ENCODE data around the gene ZKSCAN8.

The ZKSCAN8 gene

GRCh38 chr6:28145231-28145630 lies 3.5 kb downstream of the ZKSCAN8 start:
- H3K27me3 Mint-ChIP-seq (ENCODE audit: low read depth, poor library complexity), result peaks cover 9% of the 10 kb centered on the region
- no peak overlapping the region for H3K4me3 Mint-ChIP-seq
- H3K9me3 Mint-ChIP-seq, result peaks cover 4% of the 10 kb centered on the region
- H3K27ac Mint-ChIP-seq, result no peak overlapping the region
- peaks cover 23% of the 10 kb centered on the region for H3K4me1 Mint-ChIP-seq
- TF ChIP-seq, protein P1, sequence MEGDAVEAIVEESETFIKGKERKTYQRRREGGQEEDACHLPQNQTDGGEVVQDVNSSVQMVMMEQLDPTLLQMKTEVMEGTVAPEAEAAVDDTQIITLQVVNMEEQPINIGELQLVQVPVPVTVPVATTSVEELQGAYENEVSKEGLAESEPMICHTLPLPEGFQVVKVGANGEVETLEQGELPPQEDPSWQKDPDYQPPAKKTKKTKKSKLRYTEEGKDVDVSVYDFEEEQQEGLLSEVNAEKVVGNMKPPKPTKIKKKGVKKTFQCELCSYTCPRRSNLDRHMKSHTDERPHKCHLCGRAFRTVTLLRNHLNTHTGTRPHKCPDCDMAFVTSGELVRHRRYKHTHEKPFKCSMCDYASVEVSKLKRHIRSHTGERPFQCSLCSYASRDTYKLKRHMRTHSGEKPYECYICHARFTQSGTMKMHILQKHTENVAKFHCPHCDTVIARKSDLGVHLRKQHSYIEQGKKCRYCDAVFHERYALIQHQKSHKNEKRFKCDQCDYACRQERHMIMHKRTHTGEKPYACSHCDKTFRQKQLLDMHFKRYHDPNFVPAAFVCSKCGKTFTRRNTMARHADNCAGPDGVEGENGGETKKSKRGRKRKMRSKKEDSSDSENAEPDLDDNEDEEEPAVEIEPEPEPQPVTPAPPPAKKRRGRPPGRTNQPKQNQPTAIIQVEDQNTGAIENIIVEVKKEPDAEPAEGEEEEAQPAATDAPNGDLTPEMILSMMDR (IDR thresholded peaks at IDR 0.05), result no peak
- peaks cover 66% of the 10 kb centered on the region for H3K36me3 Mint-ChIP-seq (ENCODE audit: low read depth)
- no peak for DNase-seq

GRCh38 chr6:28152531-28152930 lies 10.8 kb downstream of the ZKSCAN8 start:
- no peak for DNase-seq
- TF ChIP-seq, protein P1 (IDR thresholded peaks at IDR 0.05), result no peak
- peaks cover 37% of the 10 kb centered on the region for H3K9me3 Mint-ChIP-seq
- H3K4me3 Mint-ChIP-seq, result no peak overlapping the region
- no peaks in the 10 kb centered on the region for H3K4me1 Mint-ChIP-seq
- H3K27ac Mint-ChIP-seq, result no peak overlapping the region
- H3K36me3 Mint-ChIP-seq (ENCODE audit: low read depth), result peaks cover 99% of the 10 kb centered on the region
- H3K27me3 Mint-ChIP-seq (ENCODE audit: low read depth, poor library complexity), result peaks cover 4% of the 10 kb centered on the region

- TF ChIP-seq, protein P1 (IDR thresholded peaks at IDR 0.05), result no peak
- Mint-ChIP-seq H3K36me3 (ENCODE audit: low read depth) (peaks cover 99% of the 10 kb centered on the region), H3K27me3 (ENCODE audit: low read depth, poor library complexity) (peaks cover 4% of the 10 kb centered on the region), H3K9me3 (peaks cover 37% of the 10 kb centered on the region), H3K27ac (no peak overlapping the region), H3K4me3 (no peak overlapping the region), H3K4me1 (no peaks in the 10 kb centered on the region)
- DNase-seq, result no peak
Measured at GRCh38 chr6:28153546-28153945, 11.9 kb downstream of the ZKSCAN8 start.

DNA sequence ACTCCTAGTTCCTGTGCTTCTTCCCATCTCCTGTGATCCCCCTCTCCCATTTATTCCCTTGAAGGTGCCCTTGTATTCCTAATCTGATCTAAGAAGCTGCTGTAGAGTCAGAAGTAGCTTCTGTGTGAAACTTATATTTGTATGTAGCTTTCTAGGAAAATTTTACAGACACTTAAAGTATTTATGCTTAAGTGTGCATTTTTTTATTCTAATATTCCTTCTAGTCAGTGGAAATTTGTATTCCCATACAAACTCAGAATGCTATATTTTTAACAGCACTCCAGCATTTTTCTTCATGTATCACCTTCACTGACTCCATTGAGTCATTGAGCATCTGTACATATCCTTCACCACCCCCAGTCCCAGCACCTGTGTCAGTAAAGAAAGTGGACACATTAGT lies 12.7 kb downstream of the ZKSCAN8 start:
- H3K9me3 Mint-ChIP-seq, result peaks cover 37% of the 10 kb centered on the region
- no peak overlapping the region for H3K4me3 Mint-ChIP-seq
- DNase-seq, result no peak
- H3K4me1 Mint-ChIP-seq, result no peaks in the 10 kb centered on the region
- TF ChIP-seq, protein P1 (IDR thresholded peaks at IDR 0.05), result no peak
- H3K36me3 Mint-ChIP-seq (ENCODE audit: low read depth), result peaks cover 99% of the 10 kb centered on the region
- H3K27me3 Mint-ChIP-seq (ENCODE audit: low read depth, poor library complexity), result peaks cover 4% of the 10 kb centered on the region
- H3K27ac Mint-ChIP-seq, result no peak overlapping the region

GRCh38 chr6:28158318-28158717 lies 16.6 kb downstream of the ZKSCAN8 start:
- no peak for DNase-seq
- H3K4me1 Mint-ChIP-seq, result peaks cover 12% of the 10 kb centered on the region
- H3K27ac Mint-ChIP-seq, result no peak overlapping the region
- peaks cover 85% of the 10 kb centered on the region for H3K36me3 Mint-ChIP-seq (ENCODE audit: low read depth)
- H3K9me3 Mint-ChIP-seq, result peaks cover 27% of the 10 kb centered on the region
- TF ChIP-seq, protein P1 (IDR thresholded peaks at IDR 0.05), result no peak
- no peak overlapping the region for H3K4me3 Mint-ChIP-seq
- peaks cover 8% of the 10 kb centered on the region for H3K27me3 Mint-ChIP-seq (ENCODE audit: low read depth, poor library complexity)

DNA sequence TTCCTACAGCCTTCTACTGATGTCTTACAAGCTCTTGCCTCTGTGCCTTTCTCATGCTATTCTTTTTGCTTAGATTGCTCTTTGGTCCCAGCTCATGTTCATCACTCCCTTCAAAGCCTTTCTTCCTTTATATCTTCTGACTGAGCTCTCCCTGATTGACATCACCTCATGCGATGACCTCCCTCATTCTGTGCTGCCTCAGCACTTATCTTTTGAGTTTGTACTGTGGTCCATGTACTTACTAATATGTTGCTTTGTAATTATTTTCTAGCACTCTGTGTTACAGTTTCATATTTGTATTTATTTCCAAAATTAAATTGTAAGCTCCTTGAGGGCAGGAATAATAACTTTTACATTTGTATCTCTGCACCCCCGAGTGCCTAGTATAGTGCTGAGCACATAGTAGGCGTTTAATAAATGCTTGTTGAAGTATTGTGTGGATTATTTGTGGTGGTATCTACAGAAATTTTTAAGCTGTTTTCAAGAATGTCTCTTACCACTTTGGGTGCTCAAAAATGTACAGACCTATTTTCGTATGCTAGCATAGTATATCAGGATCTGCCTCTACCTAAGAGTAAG lies 17.4 kb downstream of the ZKSCAN8 start:
- no peak overlapping the region for H3K27ac Mint-ChIP-seq
- H3K4me3 Mint-ChIP-seq, result no peak overlapping the region
- TF ChIP-seq, protein P1 (IDR thresholded peaks at IDR 0.05), result no peak
- no peak for DNase-seq
- H3K36me3 Mint-ChIP-seq (ENCODE audit: low read depth), result peaks cover 77% of the 10 kb centered on the region
- H3K4me1 Mint-ChIP-seq, result peaks cover 12% of the 10 kb centered on the region
- peaks cover 21% of the 10 kb centered on the region for H3K9me3 Mint-ChIP-seq
- H3K27me3 Mint-ChIP-seq (ENCODE audit: low read depth, poor library complexity), result peaks cover 11% of the 10 kb centered on the region

Data from nephron progenitor cell (in vitro differentiated cells).